Heart left ventricle (tissue), 16 donors: ENCODE measurements around the gene CEPT1. TPM values are rescaled to one million over a fixed set of nuclear protein-coding genes. Genes with fewer than 3 reads are reported as not detected.

ENCODE experiments used
- ATAC-seq, 4 donors: fragments of 200-7000 bp; cut with Tn5 transposase; one replicate each; pipeline ENCODE4 v1.9.1; 2020 to 2022; ENCODE audit warnings: moderate library complexity in 4 of 4, mild to moderate bottlenecking in 3 of 4, moderate number of reproducible peaks in 1 of 4
- DNase-seq, 5 donors: peaks; one replicate each; pipeline ENCODE4 v3.0.0-alpha.2; 2020
- H3K27ac ChIP-seq, 12 donors: fragments of 200-600 bp; sonication (generic) in 4 of 12; one replicate each; pipeline versions ENCODE4 v1.5.0 to v1.8.0; 2016 to 2022; ENCODE audit warnings: mild to moderate bottlenecking in 2 of 12
- H3K27me3 ChIP-seq, 9 donors: fragments of 200-600 bp; sonication (generic) in 2 of 9; one replicate each; pipeline versions ENCODE4 v1.5.1 to v1.8.0; 2016 to 2022; ENCODE audit warnings: mild to moderate bottlenecking in 3 of 9
- H3K36me3 ChIP-seq, 9 donors: fragments of 200-600 bp; sonication (generic) in 2 of 9; one replicate each; pipeline versions ENCODE4 v1.5.0 to v1.8.0; 2018 to 2022; ENCODE audit warnings: mild to moderate bottlenecking in 2 of 9
- H3K4me1 ChIP-seq, 12 donors: fragments of 200-600 bp; sonication (generic) in 4 of 12; one replicate each; pipeline versions ENCODE4 v1.5.0 to v1.8.0; 2016 to 2022; ENCODE audit warnings: mild to moderate bottlenecking in 3 of 12
- H3K4me3 ChIP-seq, 12 donors: fragments of 200-600 bp; sonication (generic) in 4 of 12; one replicate each; pipeline versions ENCODE4 v1.5.0 to v1.8.0; 2017 to 2022; ENCODE audit warnings: mild to moderate bottlenecking in 9 of 12, moderate library complexity in 4 of 12
- H3K9me3 ChIP-seq, 12 donors: fragments of 200-600 bp; sonication (generic) in 4 of 12; one replicate each; pipeline versions ENCODE4 v1.5.0 to v1.8.0; 2016 to 2022; ENCODE audit warnings: mild to moderate bottlenecking in 1 of 12
- POLR2A ChIP-seq, 2 donors: fragments of 450-650 bp; IDR thresholded peaks; one replicate each; pipeline ENCODE4 v1.6.1; 2017; ENCODE audit warnings: antibody characterized with exemption in 2 of 2, mild to moderate bottlenecking in 2 of 2, moderate library complexity in 2 of 2
- WGBS, 4 donors: extraction: QIAGEN DNeasy Blood & Tissue Kit in 2 of 4; methylation state at CpG; one replicate each; pipeline versions ENCODE4 v1.1.5 to v1.1.7; 2013 to 2018; 5-methylcytosine and 5-hydroxymethylcytosine counted together
- intact Hi-C, 10 donors: fragments of 100-400 bp; cut with DNase I; formaldehyde crosslinking; loops; one replicate each; pipeline versions ENCODE4 v1.11.1 to v1.14.2; 2022
- polyA plus RNA-seq, 2 donors: library from polyadenylated mRNA; stranded (reverse); fragments of 200-250 nt; gene quantifications; one replicate each; pipeline ENCODE4 v1.2.3, GENCODE V29; 2013
- total RNA-seq, 9 donors: library from RNA; depleted of rRNA in 2 of 9; stranded (reverse); fragments of >200 nt in 2 of 9; fragmentation: NEBNext Ultra II Directional in 3 of 9; extraction: Animal tissue kit (Norgen Biotek cat#: 25700) in 3 of 9; gene quantifications; one replicate each; pipeline versions ENCODE4 v1.1.0 to v1.2.4, GENCODE V29; 2016 to 2023
- TF ChIP-seq, protein P1 (sequence below), 12 donors: fragments of 200-600 bp; sonication (generic) in 4 of 12; IDR thresholded peaks; one replicate each; pipeline versions ENCODE4 v1.5.0 to v1.8.0; 2018 to 2022; ENCODE audit warnings: antibody characterized with exemption in 12 of 12, mild to moderate bottlenecking in 5 of 12
- donor health status: ischemic (EF 13 %, LVEDD 7.1; RV severe dilation, severe dysfunction).
- donor health status: healthy with polysubstance abuse.
- donor health status: DM: no; HTN: yes; CAD: no.
- donor health status: DM: no; HTN: no; CAD: no.
- donor health status: ischemic (EF 25% LVEDD 6.9; RV normal size, moderate dysfunction).
- donor health status: ischemic (EF 25% LVEDD 5.7; RV mildly dilated, moderate dysfunction).
- donor health status: healthy.
- donor health status: DM: yes; HTN: yes; CAD: no.
- donor health status: ischemic (EF 35%, LVEDD 5.7; RV mildly dilated, moderate dysfunction).
- donor health status: nonischemic (EF 11% LVEDD 7.7; RV severe dilation, severe dysfunction).
- donor health status: DM: yes; HTN: yes; CAD: no.
- donor health status: PGD.
- donor health status: ischemic (EF 29% LVEDD 5.4; RV normal size, mild dysfunction).
- donor health status: nonischemic (EF 23%, LVEDD 6.1; RV moderate dilation, normal function).

The CEPT1 gene
- total and polyA plus RNA-seq, 11 donors, result 7.4 to 26.9 (median 11.6) TPM

DNA sequence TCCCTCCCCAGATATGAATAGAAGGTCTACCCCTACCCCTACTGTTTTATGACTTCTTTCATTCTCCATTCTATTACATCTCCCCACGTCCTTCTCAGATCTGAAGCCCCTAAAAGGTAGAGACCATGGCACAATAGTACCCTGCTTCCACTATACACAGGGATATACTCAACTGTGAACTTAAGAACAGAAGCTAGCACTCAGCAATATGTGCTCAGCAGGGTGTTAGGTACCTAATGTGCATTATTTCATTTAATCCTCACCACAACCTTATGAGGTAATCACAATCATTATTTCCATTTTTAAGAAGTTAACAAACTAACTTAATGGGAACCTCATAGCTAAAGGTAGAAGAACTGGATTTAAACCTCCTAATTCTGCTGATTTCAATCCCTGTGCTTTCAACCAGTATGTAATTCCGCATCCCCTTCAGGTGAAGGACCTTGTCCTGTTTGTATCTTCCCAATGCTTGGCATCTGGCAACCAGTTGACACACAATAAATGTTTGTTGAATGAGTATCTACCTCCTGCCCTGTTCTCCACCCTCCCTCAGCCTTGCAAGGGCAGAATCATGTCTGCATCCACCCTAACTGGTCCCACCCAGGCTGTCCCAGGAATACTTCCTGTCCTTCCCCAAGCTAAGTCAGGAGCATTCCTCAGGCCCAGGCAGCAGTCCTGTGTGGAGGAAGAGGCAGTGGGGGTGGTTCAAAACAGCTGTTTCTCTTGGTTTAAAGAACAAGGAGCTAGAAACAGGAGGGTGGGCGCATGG lies 53.9 kb downstream of the CEPT1 start:
- Histone ChIP-seq H3K4me3 (no peak overlapping the region), H3K9me3 (no peaks in the 10 kb centered on the region)
- intact Hi-C loops, result no loop called here

GRCh38 chr1:111195002-111195684 lies 55.1 kb downstream of the CEPT1 start:
- DNase-seq (no peak), ATAC-seq (no peak)
- H3K27me3 ChIP-seq, result peaks cover 0 to 3% (median 0%) of the 10 kb centered on the region in 9 donors
- peaks cover 0 to 31% (median 0%) of the 10 kb centered on the region in 9 donors for H3K36me3 ChIP-seq
- peak overlapping the region in 1 of 12 donors; percentile 95 for H3K27ac ChIP-seq
- WGBS, 4 donors, result 69 to 83% (median 81%) methylated on average over 4 of the region's 4 CpGs
- TF ChIP-seq POLR2A (IDR thresholded peaks at IDR 0.05), result no peak
- TF ChIP-seq, protein P1, sequence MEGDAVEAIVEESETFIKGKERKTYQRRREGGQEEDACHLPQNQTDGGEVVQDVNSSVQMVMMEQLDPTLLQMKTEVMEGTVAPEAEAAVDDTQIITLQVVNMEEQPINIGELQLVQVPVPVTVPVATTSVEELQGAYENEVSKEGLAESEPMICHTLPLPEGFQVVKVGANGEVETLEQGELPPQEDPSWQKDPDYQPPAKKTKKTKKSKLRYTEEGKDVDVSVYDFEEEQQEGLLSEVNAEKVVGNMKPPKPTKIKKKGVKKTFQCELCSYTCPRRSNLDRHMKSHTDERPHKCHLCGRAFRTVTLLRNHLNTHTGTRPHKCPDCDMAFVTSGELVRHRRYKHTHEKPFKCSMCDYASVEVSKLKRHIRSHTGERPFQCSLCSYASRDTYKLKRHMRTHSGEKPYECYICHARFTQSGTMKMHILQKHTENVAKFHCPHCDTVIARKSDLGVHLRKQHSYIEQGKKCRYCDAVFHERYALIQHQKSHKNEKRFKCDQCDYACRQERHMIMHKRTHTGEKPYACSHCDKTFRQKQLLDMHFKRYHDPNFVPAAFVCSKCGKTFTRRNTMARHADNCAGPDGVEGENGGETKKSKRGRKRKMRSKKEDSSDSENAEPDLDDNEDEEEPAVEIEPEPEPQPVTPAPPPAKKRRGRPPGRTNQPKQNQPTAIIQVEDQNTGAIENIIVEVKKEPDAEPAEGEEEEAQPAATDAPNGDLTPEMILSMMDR (IDR thresholded peaks at IDR 0.05), result no peak
- no peak overlapping the region for H3K4me3 ChIP-seq
- no peaks in the 10 kb centered on the region for H3K9me3 ChIP-seq
- intact Hi-C loops, result no loop called here
- peaks cover 0 to 86% (median 2%) of the 10 kb centered on the region in 12 donors for H3K4me1 ChIP-seq

More for the DNA sequence above, 53.9 kb downstream of the CEPT1 start:
- peaks cover 0 to 96% (median 2%) of the 10 kb centered on the region in 12 donors for H3K4me1 ChIP-seq
- ATAC-seq (no peak), DNase-seq (no peak)
- H3K36me3 ChIP-seq, result peaks cover 0 to 40% (median 0%) of the 10 kb centered on the region in 9 donors
- H3K27ac ChIP-seq, result peak overlapping the region in 1 of 12 donors; percentile 95
- 94 to 99% (median 95%) methylated on average over 3 of the region's 3 CpGs for WGBS, 4 donors
- TF ChIP-seq, protein P1 (IDR thresholded peaks at IDR 0.05), result no peak
- no peak for TF ChIP-seq POLR2A (IDR thresholded peaks at IDR 0.05)
- H3K27me3 ChIP-seq, result peaks cover 0 to 3% (median 0%) of the 10 kb centered on the region in 9 donors

DNA sequence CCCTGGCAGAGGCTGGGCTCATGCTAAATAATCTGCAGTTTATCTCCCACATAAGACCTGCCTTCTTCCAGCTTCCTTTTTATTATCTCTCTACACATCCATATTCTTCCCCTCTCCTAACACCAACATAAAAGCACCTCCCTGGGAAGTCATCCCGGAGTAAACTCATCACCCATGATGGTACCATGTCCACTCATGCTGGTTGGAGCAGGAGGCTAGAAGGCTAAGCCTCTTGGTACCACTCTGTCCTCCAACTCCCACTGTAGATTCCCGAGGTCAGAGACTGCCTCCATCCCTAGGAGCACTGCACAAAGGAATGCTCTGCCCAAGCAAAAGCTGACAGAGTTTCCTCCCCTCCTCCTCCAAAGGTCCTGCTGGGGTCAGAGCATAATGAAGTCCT lies 56.2 kb downstream of the CEPT1 start:
- H3K9me3 ChIP-seq, result no peaks in the 10 kb centered on the region
- DNase-seq (no peak), ATAC-seq (no peak)
- intact Hi-C loops, result no loop called here
- H3K36me3 ChIP-seq, result peaks cover 0 to 23% (median 0%) of the 10 kb centered on the region in 9 donors
- peaks cover 0 to 87% (median 2%) of the 10 kb centered on the region in 12 donors for H3K4me1 ChIP-seq
- peak overlapping the region in 1 of 12 donors; percentile 67 for H3K4me3 ChIP-seq
- 86 to 89% (median 88%) methylated on average over 2 of the region's 2 CpGs for WGBS, 4 donors
- peak overlapping the region in 1 of 12 donors; percentile 95 for H3K27ac ChIP-seq
- peaks cover 0 to 3% (median 0%) of the 10 kb centered on the region in 9 donors for H3K27me3 ChIP-seq
- TF ChIP-seq, protein P1 (IDR thresholded peaks at IDR 0.05), result no peak
- no peak for TF ChIP-seq POLR2A (IDR thresholded peaks at IDR 0.05)
